Measurements from ENCODE around the gene EXOC5. TPM values are rescaled to one million over a fixed set of nuclear protein-coding genes. Genes with fewer than 3 reads are reported as not detected.

Gene EXOC5, protein sequence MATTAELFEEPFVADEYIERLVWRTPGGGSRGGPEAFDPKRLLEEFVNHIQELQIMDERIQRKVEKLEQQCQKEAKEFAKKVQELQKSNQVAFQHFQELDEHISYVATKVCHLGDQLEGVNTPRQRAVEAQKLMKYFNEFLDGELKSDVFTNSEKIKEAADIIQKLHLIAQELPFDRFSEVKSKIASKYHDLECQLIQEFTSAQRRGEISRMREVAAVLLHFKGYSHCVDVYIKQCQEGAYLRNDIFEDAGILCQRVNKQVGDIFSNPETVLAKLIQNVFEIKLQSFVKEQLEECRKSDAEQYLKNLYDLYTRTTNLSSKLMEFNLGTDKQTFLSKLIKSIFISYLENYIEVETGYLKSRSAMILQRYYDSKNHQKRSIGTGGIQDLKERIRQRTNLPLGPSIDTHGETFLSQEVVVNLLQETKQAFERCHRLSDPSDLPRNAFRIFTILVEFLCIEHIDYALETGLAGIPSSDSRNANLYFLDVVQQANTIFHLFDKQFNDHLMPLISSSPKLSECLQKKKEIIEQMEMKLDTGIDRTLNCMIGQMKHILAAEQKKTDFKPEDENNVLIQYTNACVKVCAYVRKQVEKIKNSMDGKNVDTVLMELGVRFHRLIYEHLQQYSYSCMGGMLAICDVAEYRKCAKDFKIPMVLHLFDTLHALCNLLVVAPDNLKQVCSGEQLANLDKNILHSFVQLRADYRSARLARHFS
- total RNA-seq (10 to 100 TPM; 72.8 to 75.1 TPM), polyA plus RNA-seq (10 to 100 TPM; 13.7 to 21.4 TPM)
- long read RNA-seq, donor 1, partial matches to known transcripts = 18 of 27 reads
- long read RNA-seq, donor 1, other reads (novel, unspliced or antisense) = 5 of 27 reads
- long read RNA-seq, donor 2, full-length matches to known transcripts = 13 of 22 reads
- long read RNA-seq, donor 2, partial matches to known transcripts = 3 of 22 reads
- long read RNA-seq, donor 2, other reads (novel, unspliced or antisense) = 6 of 22 reads

- peak; percentile 95 to 96 for DNase-seq
- WGBS, 2 donors = 0 to 1% methylated on average over 75 to 76 of the region's 76 CpGs
- Histone ChIP-seq H3K36me3 (ENCODE audit: control insufficient read depth in 1 of 2, insufficient read depth in 2 of 2, low read length in 1 of 2) (no peaks in the 10 kb centered on the region), H3K27ac (ENCODE audit: low read depth in 1 of 2, low read length in 2 of 2) (peak within 1 kb of the TSS; percentile 42 to 68), H3K4me1 (ENCODE audit: control insufficient read depth in 1 of 2, insufficient read depth in 2 of 2, low read length in 2 of 2) (peaks cover 3 to 4% of the 10 kb centered on the region in 2 donors), H3K9me3 (ENCODE audit: control insufficient read depth, low read length) (no peaks in the 10 kb centered on the region), H3K27me3 (ENCODE audit: control insufficient read depth in 1 of 2, insufficient read depth in 2 of 2, low read length in 1 of 2) (no peaks in the 10 kb centered on the region), H3K4me3 (ENCODE audit: low read length in 2 of 2) (peak within 1 kb of the TSS; percentile 84 to 96)
- peak; percentile 96 for ATAC-seq (ENCODE audit: low FRiP score)
- intact Hi-C loops (cut with DNase I) = loop anchor here in 1 of 2 donors (10.0 kb wide), 1 partner anchor 126 kb away; the partner anchor contains the start of gene NAA30
Measured at GRCh38 chr14:57268161-57269069, at the start of gene EXOC5, which contains the start of gene AP5M1. Gene EXOC5, minus strand, starts transcription at chr14:57268905. Its CDS starts 257 bp downstream, at chr14:57268648. Gene AP5M1, plus strand, starts transcription at chr14:57268971. Its CDS starts 344 bp downstream, at chr14:57269315.

GRCh38 chr14:57317248-57317833 lies 48.6 kb upstream of the EXOC5 start:
- ATAC-seq (ENCODE audit: low FRiP score) (no peak), DNase-seq (peak; percentile 69 to 78)
- intact Hi-C loops (cut with DNase I) = loop anchor here (5.0 kb wide), 1 partner anchor 825 kb away; no protein-coding TSS in a partner anchor
- Histone ChIP-seq H3K4me3 (ENCODE audit: low read length in 2 of 2) (no peak overlapping the region), H3K9me3 (ENCODE audit: control insufficient read depth, low read length) (no peaks in the 10 kb centered on the region), H3K36me3 (ENCODE audit: control insufficient read depth in 1 of 2, insufficient read depth in 2 of 2, low read length in 1 of 2) (no peaks in the 10 kb centered on the region), H3K27ac (ENCODE audit: low read depth in 1 of 2, low read length in 2 of 2) (no peak overlapping the region), H3K27me3 (ENCODE audit: control insufficient read depth in 1 of 2, insufficient read depth in 2 of 2, low read length in 1 of 2) (no peaks in the 10 kb centered on the region), H3K4me1 (ENCODE audit: control insufficient read depth in 1 of 2, insufficient read depth in 2 of 2, low read length in 2 of 2) (no peaks in the 10 kb centered on the region)
- 0% methylated on average over 3 of the region's 3 CpGs for WGBS, 2 donors

DNA sequence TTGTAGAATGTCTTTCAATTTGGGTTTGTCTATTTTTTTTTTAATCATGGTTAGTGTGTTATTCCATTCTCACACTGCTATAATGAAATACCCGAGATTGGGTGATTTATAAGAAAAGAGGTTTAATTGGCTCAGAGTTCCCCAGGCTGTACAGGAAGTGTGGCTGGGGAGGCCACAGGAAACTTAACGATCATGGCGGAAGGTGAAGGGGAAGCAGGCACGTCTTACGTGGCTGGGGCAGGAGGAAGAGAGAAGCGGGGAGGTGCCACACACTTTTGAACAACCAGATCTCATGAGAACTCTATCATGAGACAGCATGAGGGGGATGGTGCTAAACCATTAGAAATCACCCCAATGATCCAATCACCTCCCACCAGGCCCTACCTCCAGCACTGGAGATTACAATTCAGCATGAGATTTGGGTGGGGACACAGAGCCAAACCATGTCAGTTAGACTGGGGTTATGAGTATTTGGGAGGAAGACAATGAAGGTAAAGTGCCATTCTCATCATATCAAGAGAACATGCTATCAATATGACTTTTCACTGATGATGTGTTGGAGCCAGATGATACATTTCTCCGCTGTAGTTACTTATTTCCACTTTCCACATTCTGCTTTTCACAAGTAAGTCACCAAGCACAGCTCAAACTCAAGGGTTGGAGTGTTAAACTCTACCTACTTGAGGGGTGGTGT lies 45.8 kb upstream of the EXOC5 start:
- no peak overlapping the region for H3K27ac ChIP-seq (ENCODE audit: low read depth in 1 of 2, low read length in 2 of 2)
- 69 to 72% methylated on average over 7 of the region's 7 CpGs for WGBS, 2 donors
- ATAC-seq (ENCODE audit: low FRiP score) = no peak
- DNase-seq = no peak
- H3K27me3 ChIP-seq (ENCODE audit: control insufficient read depth in 1 of 2, insufficient read depth in 2 of 2, low read length in 1 of 2) = no peaks in the 10 kb centered on the region
- intact Hi-C loops (cut with DNase I) = loop anchor here (5.0 kb wide), 1 partner anchor 822 kb away; no protein-coding TSS in a partner anchor
- no peaks in the 10 kb centered on the region for H3K36me3 ChIP-seq (ENCODE audit: control insufficient read depth in 1 of 2, insufficient read depth in 2 of 2, low read length in 1 of 2)
- H3K4me3 ChIP-seq (ENCODE audit: low read length in 2 of 2) = no peak overlapping the region
- H3K9me3 ChIP-seq (ENCODE audit: control insufficient read depth, low read length) = no peaks in the 10 kb centered on the region
- H3K4me1 ChIP-seq (ENCODE audit: control insufficient read depth in 1 of 2, insufficient read depth in 2 of 2, low read length in 2 of 2) = no peaks in the 10 kb centered on the region

DNA sequence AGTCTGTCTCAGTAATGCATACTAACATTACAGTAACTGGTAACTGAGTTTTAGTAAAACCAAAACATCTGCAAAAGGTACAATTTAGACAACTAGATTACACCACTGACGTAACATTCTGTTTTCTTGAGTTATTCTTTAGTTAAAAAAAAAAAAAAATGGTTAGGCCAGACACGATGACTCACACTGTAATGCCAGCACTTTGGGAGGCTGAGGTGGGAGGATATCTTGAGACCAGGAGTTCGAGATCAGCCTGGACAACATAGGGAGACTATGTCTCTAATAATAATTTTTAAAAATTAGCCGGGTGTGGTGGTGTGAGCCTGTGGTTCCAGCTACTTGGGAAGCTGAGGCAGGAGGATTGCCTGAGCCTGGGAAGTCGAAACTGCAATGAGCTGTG lies 34.2 kb upstream of the EXOC5 start:
- Histone ChIP-seq H3K27ac (ENCODE audit: low read depth in 1 of 2, low read length in 2 of 2) (no peak overlapping the region), H3K4me1 (ENCODE audit: control insufficient read depth in 1 of 2, insufficient read depth in 2 of 2, low read length in 2 of 2) (no peaks in the 10 kb centered on the region), H3K4me3 (ENCODE audit: low read length in 2 of 2) (no peak overlapping the region), H3K36me3 (ENCODE audit: control insufficient read depth in 1 of 2, insufficient read depth in 2 of 2, low read length in 1 of 2) (no peaks in the 10 kb centered on the region), H3K27me3 (ENCODE audit: control insufficient read depth in 1 of 2, insufficient read depth in 2 of 2, low read length in 1 of 2) (no peaks in the 10 kb centered on the region), H3K9me3 (ENCODE audit: control insufficient read depth, low read length) (no peaks in the 10 kb centered on the region)
- no peak for ATAC-seq (ENCODE audit: low FRiP score)
- intact Hi-C loops (cut with DNase I) = no loop called here
- DNase-seq = no peak
- 65 to 68% methylated on average over 5 of the region's 5 CpGs for WGBS, 2 donors

GRCh38 chr14:57299511-57299910 lies 30.8 kb upstream of the EXOC5 start:
- intact Hi-C loops (cut with DNase I) = no loop called here
- Histone ChIP-seq H3K27me3 (ENCODE audit: control insufficient read depth in 1 of 2, insufficient read depth in 2 of 2, low read length in 1 of 2) (no peaks in the 10 kb centered on the region), H3K9me3 (ENCODE audit: control insufficient read depth, low read length) (no peaks in the 10 kb centered on the region), H3K4me1 (ENCODE audit: control insufficient read depth in 1 of 2, insufficient read depth in 2 of 2, low read length in 2 of 2) (no peaks in the 10 kb centered on the region), H3K4me3 (ENCODE audit: low read length in 2 of 2) (no peak overlapping the region), H3K27ac (ENCODE audit: low read depth in 1 of 2, low read length in 2 of 2) (no peak overlapping the region), H3K36me3 (ENCODE audit: control insufficient read depth in 1 of 2, insufficient read depth in 2 of 2, low read length in 1 of 2) (no peaks in the 10 kb centered on the region)
- 49 to 57% methylated on average over 3 of the region's 3 CpGs for WGBS, 2 donors
- no peak for DNase-seq
- no peak for ATAC-seq (ENCODE audit: low FRiP score)

DNA sequence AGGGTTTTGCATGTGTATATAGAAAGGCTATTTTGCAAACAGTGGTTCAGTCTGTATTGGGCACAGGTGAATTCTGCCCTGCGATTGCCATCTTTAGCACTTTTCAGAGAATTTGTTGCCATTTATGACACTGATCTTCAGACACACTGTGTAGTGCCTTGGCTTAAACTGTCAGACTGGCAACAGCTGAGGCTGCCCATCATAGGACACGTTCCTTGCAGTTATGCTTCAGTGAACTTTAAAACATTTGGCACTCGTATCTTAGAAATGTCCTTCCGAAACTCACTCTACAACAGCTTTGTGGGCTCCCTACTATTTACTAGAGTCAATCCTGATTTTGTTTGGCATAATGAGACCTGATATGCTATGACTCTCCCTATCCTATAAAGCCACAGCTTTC lies 29.1 kb upstream of the EXOC5 start:
- no peak for DNase-seq
- no peak for ATAC-seq (ENCODE audit: low FRiP score)

GRCh38 chr14:57295239-57295638 lies 26.5 kb upstream of the EXOC5 start:
- Histone ChIP-seq H3K4me1 (ENCODE audit: control insufficient read depth in 1 of 2, insufficient read depth in 2 of 2, low read length in 2 of 2) (no peaks in the 10 kb centered on the region), H3K4me3 (ENCODE audit: low read length in 2 of 2) (no peak overlapping the region), H3K9me3 (ENCODE audit: control insufficient read depth, low read length) (no peaks in the 10 kb centered on the region), H3K36me3 (ENCODE audit: control insufficient read depth in 1 of 2, insufficient read depth in 2 of 2, low read length in 1 of 2) (no peaks in the 10 kb centered on the region), H3K27ac (ENCODE audit: low read depth in 1 of 2, low read length in 2 of 2) (no peak overlapping the region), H3K27me3 (ENCODE audit: control insufficient read depth in 1 of 2, insufficient read depth in 2 of 2, low read length in 1 of 2) (no peaks in the 10 kb centered on the region)
- 28 to 43% methylated on average over 1 of the region's 1 CpG for WGBS, 2 donors
- intact Hi-C loops (cut with DNase I) = no loop called here
- DNase-seq = no peak
- no peak for ATAC-seq (ENCODE audit: low FRiP score)

More for the DNA sequence above, 29.1 kb upstream of the EXOC5 start:
- no peak overlapping the region for H3K27ac ChIP-seq (ENCODE audit: low read depth in 1 of 2, low read length in 2 of 2)
- no peaks in the 10 kb centered on the region for H3K9me3 ChIP-seq (ENCODE audit: control insufficient read depth, low read length)
- no peak overlapping the region for H3K4me3 ChIP-seq (ENCODE audit: low read length in 2 of 2)
- H3K36me3 ChIP-seq (ENCODE audit: control insufficient read depth in 1 of 2, insufficient read depth in 2 of 2, low read length in 1 of 2) = no peaks in the 10 kb centered on the region
- intact Hi-C loops (cut with DNase I) = no loop called here
- no peaks in the 10 kb centered on the region for H3K27me3 ChIP-seq (ENCODE audit: control insufficient read depth in 1 of 2, insufficient read depth in 2 of 2, low read length in 1 of 2)
- WGBS, 2 donors = 75 to 80% methylated on average over 4 of the region's 4 CpGs
- H3K4me1 ChIP-seq (ENCODE audit: control insufficient read depth in 1 of 2, insufficient read depth in 2 of 2, low read length in 2 of 2) = no peaks in the 10 kb centered on the region
